Thyroid gland (tissue), 4 donors: Measurements from ENCODE around the gene LRRK2.

ENCODE experiments used
- CTCF ChIP-seq, 6 experiments: fragments of 200-600 bp in 3 of 6; fragments of 450-650 bp in 3 of 6; sonication (generic) in 3 of 6; IDR thresholded peaks; one replicate each; pipeline ENCODE4 v1.5.1; 2016 to 2019; ENCODE audit warnings: antibody characterized with exemption in 6 of 6, mild to moderate bottlenecking in 2 of 6, inconsistent platforms in 1 of 6, moderate library complexity in 1 of 6
- POLR2A ChIP-seq, 2 donors: fragments of 450-650 bp; IDR thresholded peaks; one replicate each; pipeline ENCODE4 v1.6.1; 2017; ENCODE audit warnings: antibody characterized with exemption in 2 of 2, mild to moderate bottlenecking in 2 of 2, moderate library complexity in 1 of 2

- no peak for TF ChIP-seq CTCF (IDR thresholded peaks at IDR 0.05)
- no peak for TF ChIP-seq POLR2A (IDR thresholded peaks at IDR 0.05)
These were observed 20.5 kb upstream of the LRRK2 start for GRCh38 chr12:40204337-40204736.
